ENCODE results near the gene MAP4K5.

DNA sequence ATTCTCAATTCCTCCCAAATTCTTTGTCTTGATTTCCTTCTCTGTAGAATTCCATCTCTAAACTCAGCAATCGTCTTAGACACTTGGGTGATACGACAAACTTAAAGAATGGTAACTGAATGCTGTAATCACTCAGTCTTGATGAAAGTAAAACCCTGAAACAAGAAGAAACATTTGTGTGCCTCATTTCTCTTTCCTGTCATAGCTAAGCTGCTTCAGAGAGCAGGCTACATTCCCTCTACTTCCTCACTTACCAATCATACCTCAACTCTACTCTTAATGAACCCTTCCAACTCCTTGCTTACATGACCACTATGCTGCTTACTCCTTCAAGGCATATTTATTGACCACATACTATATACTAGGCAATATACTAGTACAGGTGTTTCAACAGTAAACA, 8.3 kb downstream of the MAP4K5 start:
- TF ChIP-seq, protein P1, sequence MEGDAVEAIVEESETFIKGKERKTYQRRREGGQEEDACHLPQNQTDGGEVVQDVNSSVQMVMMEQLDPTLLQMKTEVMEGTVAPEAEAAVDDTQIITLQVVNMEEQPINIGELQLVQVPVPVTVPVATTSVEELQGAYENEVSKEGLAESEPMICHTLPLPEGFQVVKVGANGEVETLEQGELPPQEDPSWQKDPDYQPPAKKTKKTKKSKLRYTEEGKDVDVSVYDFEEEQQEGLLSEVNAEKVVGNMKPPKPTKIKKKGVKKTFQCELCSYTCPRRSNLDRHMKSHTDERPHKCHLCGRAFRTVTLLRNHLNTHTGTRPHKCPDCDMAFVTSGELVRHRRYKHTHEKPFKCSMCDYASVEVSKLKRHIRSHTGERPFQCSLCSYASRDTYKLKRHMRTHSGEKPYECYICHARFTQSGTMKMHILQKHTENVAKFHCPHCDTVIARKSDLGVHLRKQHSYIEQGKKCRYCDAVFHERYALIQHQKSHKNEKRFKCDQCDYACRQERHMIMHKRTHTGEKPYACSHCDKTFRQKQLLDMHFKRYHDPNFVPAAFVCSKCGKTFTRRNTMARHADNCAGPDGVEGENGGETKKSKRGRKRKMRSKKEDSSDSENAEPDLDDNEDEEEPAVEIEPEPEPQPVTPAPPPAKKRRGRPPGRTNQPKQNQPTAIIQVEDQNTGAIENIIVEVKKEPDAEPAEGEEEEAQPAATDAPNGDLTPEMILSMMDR (IDR thresholded peaks at IDR 0.05 in 8 of 11, conservative IDR thresholded peaks at IDR 0.05 in 3 of 11) = no peak
- no peak for TF ChIP-seq POLR2AphosphoS5 (IDR thresholded peaks at IDR 0.05)

Data from spleen (tissue), 7 donors.